Measurements from ENCODE around the gene POT1. TPM values are rescaled to one million over a fixed set of nuclear protein-coding genes. Genes with fewer than 3 reads are reported as not detected.

The POT1 gene
- total RNA-seq, 1 donor from 2014 or later: 27.2 TPM

DNA sequence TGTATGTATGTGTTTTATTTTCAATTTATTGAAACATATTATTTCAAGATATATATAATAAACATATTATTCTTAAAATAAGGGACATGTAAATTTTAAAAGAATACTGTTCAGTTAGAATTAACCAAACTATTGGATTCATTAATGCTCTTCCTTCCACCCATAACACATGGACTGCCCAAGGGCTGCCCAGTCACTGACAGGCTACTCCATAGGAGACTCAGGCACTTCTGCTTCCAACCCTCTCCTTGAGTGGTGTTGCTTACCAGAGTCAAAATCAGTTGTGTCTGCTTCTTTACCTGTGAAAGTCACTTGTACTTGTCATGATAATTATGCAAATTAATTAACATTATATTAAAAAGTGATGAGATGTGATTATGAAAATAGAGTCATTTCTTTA is 154.2 kb downstream of the POT1 start:
- DNase-seq (ENCODE audit: extremely low read depth, low read depth, low spot score): no peak

DNA sequence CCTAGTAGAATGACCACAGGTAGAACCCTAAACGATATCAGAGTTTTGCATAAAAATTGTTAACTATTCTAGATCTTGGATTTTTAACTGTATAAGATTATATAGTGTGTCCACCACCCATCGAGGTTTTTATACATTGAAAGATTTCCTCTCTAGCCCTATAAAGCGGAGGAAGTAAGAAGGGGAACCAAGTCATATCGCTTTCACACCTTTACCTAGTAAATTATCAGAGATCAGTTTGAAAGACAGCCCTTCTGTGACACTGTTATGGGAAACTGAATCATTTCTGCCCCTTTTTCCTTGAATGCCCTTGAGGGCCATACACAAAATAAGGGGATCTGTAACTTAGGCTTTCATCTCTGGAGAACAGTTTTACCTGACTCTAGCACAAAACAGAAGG is 155.7 kb downstream of the POT1 start:
- no peak for DNase-seq (ENCODE audit: extremely low read depth, low read depth, low spot score)

DNA sequence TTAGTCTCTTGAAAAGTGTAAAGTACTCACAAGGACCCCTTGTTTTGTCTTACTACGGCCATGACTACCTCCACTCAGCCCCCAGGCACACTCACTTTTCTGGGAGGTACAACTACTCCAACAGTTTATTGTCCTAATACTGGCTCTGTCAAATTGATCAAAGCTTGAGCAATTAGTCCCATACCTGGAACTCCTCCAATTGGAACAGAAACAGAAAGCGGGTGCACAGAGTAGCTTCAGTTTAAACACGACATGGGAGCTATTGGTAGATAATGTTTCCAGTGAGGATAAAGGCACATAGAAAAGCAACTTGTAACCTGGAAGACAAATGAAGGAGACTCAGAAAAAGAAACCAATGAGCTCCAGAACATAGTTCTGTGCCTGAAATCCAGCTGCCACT is 156.3 kb downstream of the POT1 start:
- no peak for DNase-seq (ENCODE audit: extremely low read depth, low read depth, low spot score)

Other genes with a start within 250 kb of the POT1 start
- 1.2 and 2.2 TPM in 2 replicates for gene GPR37, start 164.0 kb downstream of the POT1 start, total RNA-seq

Data from glomerular endothelial cell (primary cell).